Inflammatory macrophage treated with lipopolysaccharide for 1 hour (primary cell): Measurements from ENCODE around the gene FAM13C.

Source experiments
- DNase-seq, 2 donors: peaks; one replicate each; pipeline ENCODE4 v3.0.0-alpha.2; 2020 to 2022

FAM13C gene

GRCh38 chr10:59312247-59312646 lies 50.1 kb downstream of the FAM13C start:
- DNase-seq = no peak

DNA sequence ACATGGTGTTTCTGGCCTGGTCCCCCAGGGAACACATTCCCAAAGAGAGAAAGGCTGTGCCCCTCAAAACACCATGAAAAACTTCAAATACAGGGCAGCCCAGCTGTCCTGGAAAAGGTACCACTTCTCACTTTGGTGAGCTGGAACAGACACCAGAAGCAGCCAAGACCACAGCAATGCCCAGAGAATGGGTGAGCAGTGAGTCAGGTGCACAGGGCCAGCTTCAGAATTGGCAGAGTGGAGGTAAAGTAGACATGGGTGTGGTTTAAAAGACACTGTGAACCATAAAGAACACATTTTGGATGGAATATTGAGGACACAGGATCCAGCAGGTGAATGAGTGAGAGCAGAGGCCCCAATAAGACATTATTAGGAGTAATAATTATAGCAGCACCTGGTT lies 51.3 kb downstream of the FAM13C start:
- DNase-seq = no peak

DNA sequence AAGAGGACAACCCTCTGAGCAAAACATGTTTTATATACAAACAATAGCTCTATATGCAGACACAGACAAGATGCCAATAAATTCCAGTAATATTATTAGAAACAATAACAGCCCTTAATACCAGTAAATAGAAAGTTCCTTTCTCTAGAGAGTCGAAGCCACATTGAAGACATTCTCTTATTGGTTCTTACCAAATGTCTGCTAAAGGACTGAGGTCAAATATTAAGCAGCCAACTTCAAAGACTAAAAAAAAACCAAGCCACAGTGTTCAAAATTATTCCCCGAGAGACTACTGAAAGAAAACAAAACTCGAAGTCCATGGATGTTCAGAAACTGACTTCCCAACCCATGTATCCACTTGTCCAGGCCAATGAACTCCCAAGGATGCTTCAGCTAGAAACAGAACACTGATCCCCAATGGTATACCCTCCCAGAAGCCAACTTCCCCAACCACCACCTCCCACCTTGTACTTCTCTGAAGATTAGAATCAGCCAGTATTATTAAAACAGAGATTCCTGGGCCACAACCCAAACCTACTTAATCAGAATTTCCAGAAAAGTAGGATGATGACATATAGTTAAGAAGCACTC lies 51.9 kb downstream of the FAM13C start:
- no peak for DNase-seq

GRCh38 chr10:59304521-59305097 lies 57.7 kb downstream of the FAM13C start:
- no peak for DNase-seq

DNA sequence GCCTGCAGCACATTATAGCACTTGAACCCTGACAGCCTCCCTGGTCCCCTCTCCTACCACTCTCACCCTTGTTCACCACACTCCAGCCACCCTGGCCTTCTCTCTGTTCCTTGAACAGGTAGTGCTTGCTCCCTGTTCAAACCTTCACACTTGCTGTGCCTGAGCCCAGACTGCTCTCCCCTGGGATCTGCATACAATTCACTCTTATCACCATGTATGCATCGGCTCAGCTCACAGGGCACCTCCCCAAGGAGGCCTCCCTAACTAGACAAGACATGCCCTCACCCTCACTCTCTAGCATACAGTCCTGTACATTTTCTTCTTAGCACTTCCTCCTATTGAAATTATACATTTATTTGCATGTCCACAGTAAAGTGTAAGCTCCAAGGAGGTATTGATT lies 59.3 kb downstream of the FAM13C start:
- DNase-seq = no peak

DNA sequence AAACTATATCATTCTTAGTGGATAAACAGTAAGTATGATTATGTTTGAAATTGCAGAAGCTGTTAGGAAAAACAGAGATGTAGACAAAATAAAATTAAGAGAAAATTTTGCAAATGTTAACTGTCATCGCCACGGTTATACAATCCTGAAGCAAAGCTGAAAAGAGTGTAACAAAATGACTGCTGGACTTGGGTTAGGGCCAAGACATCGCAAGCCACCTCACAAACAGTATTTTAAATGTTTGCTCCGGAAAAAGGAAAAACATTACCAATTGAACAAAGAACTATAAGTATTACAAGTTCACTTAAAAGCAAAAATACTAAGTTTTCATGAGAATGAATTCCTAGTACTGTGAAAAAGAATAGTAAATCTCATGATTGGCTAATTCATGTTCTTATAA lies 60.0 kb downstream of the FAM13C start:
- no peak for DNase-seq

- DNase-seq = no peak
These were observed 61.1 kb downstream of the FAM13C start for GRCh38 chr10:59301067-59301754.

DNA sequence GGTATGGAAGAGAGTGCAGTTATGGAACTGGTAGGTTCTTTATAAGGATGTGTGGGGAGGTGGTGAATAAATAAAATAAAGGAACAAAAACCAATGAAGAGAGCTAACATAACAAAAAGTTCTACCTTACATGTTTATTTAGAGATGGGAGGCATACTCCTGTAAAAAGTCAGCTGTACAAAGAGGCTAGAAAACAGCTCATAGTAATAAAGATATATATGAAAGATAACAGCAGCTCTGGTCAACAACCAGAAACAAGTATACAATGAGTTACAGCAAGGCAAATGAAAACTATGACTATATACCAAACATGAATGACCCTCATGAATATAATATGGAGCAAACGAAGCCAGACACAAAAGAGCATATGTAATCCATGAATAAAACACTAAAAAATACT lies 62.0 kb downstream of the FAM13C start:
- no peak for DNase-seq

DNA sequence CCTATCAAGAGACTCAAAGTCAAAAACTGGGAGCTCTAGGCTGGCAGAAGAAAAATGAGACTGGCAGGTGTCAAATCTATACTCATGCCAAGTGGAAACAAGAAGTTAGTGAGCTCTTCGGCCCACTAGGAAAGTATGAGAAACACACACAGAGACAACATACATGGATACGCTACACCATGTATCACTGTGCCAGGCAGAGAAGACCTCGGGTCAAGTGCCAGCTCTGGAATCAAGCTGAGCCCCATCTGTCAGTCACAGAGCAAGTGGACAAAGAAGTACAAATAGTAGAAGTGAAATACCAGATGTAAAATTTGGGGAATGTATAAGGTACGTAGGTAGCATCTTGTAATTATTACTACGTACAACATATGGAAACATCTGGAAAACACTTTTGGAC lies 62.4 kb downstream of the FAM13C start:
- no peak for DNase-seq

DNA sequence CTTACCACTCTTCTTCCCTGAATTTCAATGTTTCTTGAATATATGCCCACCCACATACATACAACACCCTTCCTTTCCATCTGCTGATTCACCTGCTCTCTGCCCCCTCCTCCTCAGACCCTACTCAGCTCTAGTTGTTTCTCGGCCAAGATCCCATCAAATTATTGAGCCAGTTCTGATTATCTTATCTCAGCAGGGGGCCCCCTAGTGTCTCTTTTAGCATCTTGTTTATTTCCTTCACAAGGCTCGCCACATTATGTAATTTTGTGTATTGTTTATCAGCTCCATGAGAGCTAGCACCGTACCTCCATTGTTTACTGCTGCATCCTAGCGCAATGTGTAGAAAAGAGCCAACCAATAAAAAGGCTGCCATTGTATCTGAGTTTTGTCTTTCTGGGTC lies 71.9 kb downstream of the FAM13C start:
- DNase-seq = no peak

DNA sequence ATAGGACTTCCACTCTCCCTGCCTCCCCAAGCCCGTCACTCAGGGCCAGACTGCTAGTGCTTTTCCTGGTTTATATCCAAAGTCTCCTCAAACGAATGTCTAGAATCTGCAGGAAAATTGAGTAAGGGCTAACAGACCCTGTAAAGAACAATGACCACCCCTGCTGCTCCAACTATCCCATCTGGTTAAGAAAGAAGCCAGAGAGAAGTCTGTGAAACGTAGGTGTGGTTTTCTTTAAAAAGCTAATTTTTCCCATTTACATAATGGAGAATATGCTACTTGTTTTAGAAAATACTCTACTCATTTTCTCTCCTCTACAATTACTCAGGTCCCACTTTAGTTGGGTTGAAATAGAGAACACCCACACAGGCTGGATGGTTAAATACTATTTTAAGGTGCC lies 72.5 kb downstream of the FAM13C start:
- no peak for DNase-seq

- no peak for DNase-seq
These were observed 74.6 kb downstream of the FAM13C start for GRCh38 chr10:59287587-59288255.

DNA sequence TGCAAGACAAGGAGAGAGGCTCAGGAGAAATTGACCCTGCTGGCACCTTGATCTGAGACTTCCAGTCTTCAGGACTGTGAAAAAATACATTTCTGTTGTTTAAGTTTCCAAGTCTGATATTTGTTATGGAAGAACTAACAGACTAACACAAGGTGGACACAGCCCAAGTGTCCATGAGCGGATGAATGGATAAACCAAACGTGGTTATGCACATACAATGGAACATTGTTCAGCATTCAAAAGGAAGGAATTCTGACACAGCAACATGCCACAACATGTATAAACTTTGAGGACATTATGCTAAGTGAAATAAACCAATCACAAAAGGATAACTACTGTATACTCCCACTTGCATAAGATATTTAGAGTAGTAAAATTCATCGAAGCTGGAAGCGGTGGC lies 76.5 kb downstream of the FAM13C start:
- no peak for DNase-seq

DNA sequence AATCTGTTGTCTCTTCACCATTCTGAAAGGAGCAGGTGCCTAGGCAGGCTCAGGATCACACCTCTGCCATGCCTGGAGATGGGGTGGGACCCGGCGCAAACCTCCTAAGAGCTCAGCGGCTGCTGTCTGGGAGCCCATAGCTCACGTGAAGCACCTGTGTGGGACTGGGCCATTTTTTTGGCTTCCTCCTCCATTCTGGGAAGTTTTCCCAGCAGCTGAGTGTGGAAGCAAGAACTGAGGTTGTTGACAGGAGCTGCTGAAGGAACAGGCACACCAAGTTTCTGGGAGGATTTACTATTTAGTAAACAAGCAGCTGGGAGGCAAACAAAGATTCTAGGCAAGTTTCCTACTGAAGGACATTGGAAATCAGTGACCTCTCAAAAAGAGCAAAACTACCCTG lies 77.3 kb downstream of the FAM13C start:
- DNase-seq = no peak

DNA sequence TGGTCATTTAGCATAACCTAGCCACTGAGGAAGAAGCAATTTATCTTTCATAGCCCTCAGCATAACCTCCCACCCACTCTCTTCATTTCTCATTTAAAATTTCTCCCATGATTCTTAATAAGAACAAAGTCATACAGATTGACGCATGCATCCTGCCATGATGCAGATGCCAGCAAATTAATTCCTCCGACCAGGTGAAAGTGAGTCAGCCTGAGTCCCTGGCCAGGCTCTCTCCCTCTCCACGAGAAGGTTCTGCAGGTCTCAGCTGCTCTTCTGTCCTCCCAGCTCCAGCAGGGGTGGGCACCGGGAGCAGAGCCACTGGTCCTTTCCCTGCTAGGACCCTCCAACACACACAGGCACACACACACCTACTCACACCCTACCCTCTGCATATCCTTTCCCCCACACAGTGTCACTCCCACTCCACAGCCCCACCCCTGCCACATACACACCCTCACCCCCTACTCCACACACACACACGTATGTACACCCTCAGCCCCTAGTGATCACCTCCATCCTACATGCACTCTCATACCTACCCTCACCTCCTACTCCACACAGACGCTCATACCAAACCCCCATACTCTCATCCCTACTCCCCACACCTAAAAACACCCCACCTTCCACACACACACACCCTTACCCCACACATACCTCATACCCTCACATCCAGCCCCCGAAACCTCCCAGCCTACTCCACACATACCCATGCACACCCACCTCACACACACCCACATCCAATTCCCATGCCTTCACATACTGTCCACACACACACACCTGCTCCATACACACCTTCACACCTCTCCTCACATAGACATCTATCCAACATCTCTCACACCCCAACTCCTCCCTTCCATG lies 78.0 kb downstream of the FAM13C start:
- no peak for DNase-seq

DNA sequence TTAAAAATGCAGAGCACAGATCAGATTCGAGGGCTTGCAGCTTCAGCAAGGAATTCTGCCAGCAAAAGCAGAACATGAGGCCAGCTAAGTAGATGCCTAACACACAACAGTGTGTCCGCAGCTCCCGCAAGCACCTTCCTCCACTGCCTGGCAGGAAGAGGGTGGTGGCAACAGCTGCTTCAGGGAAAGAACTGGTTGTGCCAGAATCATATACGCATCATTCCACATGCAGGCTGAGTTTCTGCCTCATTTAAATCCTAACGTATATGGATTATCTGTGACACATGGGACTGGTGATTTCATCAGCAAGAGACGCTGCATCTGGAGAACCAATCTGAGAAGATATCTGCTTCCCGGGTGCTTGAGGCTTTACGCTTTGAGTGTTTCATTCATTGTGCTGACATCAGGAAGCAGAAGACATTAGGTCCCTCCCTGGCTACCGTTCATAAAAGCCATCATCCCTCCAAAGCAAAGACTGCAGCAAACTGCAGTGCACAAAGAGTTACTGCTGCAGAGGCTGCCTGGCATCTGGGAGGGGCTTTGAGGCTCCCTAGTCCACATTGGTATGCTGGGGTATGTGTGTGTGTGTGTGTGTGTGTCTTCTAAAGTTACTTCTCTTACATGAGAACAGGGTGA lies 78.8 kb downstream of the FAM13C start:
- DNase-seq = no peak

DNA sequence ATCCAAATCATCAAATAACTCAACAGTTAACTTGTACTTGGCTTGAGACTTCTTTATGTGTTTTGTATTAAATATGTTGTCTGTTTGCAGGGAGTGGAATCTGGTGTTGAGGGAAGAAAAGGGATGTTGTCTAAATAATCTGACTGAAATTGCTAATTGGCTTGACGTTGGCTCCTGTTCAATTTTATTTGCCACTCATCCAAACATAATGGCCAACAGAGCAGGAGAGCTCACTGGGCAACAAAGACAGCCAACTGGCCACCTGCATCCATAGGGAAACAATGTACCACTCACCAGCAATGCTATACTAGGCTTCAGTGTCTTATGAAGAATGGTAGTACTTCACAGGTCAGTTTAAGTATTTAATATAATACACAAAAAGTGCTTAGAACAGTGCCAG lies 80.5 kb downstream of the FAM13C start:
- DNase-seq = no peak

GRCh38 chr10:59279991-59280505 lies 82.3 kb downstream of the FAM13C start:
- DNase-seq = no peak

DNA sequence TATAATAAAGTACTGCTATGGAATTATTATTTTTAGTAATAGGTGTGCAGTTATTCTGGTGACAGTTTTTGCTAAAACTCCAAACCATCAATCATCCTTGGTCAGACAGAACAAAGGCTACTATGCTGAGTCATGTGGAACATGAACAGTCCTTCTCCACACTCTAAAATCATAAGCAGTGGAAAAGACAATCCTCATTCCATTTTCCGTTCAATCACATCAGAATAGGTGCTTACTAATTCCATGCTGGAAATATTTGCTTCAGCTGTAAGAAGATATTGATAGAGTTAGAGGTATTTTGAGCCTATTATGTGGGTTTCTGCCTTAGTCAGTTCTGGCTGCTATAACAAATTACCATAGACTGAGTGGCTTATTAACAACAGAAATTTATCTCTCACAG lies 82.9 kb downstream of the FAM13C start:
- no peak for DNase-seq

- DNase-seq = no peak
These were observed 85.4 kb downstream of the FAM13C start for GRCh38 chr10:59276919-59277318.

DNA sequence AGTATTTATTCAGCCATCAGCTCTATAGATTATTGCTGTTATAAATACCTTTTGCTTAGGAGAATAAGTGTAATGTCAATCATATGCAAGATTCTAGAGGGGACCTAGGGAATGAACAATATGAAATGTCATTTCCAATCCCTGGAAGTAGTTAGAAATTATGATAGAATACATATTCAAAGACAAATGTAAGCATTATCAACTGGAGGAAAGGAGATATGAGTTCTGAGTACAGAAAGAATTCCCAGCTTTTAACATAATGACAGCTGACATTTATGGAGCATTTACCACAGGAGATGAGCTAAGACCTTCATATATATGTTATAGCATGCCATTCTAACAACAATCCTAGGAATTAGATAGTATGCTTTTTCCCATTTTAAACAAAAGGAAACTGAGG lies 86.2 kb downstream of the FAM13C start:
- no peak for DNase-seq

- DNase-seq = no peak
These were observed 88.9 kb downstream of the FAM13C start for GRCh38 chr10:59273445-59273844.
